ENCODE data around the gene AHNAK2. TPM values are rescaled to one million over a fixed set of nuclear protein-coding genes. Genes with fewer than 3 reads are reported as not detected.

AHNAK2 gene
- total and polyA plus RNA-seq, 2 donors (not counting 1 experiment from before 2014, with no cell fraction given) = not detected

GRCh38 chr14:104989236-104989950, 11.2 kb upstream of the AHNAK2 start:
- DNase-seq (no peak), ATAC-seq (ENCODE audit: low read depth) (no peak)
- no peak overlapping the region for H3K4me3 ChIP-seq (ENCODE audit: control extremely low read depth in 1 of 5, extremely low read depth in 1 of 5, insufficient read depth in 1 of 5, low read depth in 2 of 5, low read length in 4 of 5)
- H3K27ac Mint-ChIP-seq = no peak overlapping the region
- no peak overlapping the region for H3K9ac ChIP-seq (ENCODE audit: low read length)
- no peak for TF ChIP-seq CTCF (IDR thresholded peaks at IDR 0.05)
- TF ChIP-seq EZH2 (IDR thresholded peaks at IDR 0.05; ENCODE audit: borderline replicate concordance, insufficient read depth, low read depth, low read length, poor library complexity, severe bottlenecking) = no peak
- ChIA-PET POLR2A (no interaction called here), CTCF (interaction anchor here (0.8 to 1.4 kb wide), 2 partner anchors 13 to 52 kb away, joined by 3 to 4 read pairs; no protein-coding TSS in a partner anchor)
- no peak overlapping the region for H2AFZ ChIP-seq (ENCODE audit: insufficient read depth, low read depth, low read length, poor library complexity, severe bottlenecking)
- H3K27me3 ChIP-seq (replicated peaks in 1 of 4; ENCODE audit: control extremely low read depth in 1 of 4, control insufficient read depth in 3 of 4, insufficient read depth in 4 of 4, low read length in 3 of 4) = peaks cover 0 to 11% (median 5%) of the 10 kb centered on the region in 4 experiments
- 95% methylated on average over 12 of the region's 16 CpGs for WGBS (ENCODE audit: insufficient coverage)
- no peaks in the 10 kb centered on the region for H3K9me3 ChIP-seq (ENCODE audit: control extremely low read depth in 1 of 3, control insufficient read depth in 2 of 3, insufficient read depth in 1 of 3, low read length in 2 of 3)
- no peaks in the 10 kb centered on the region for H3K9me3 Mint-ChIP-seq (ENCODE audit: insufficient read depth)
- H3K4me1 Mint-ChIP-seq = peaks cover 6% of the 10 kb centered on the region
- H3K4me3 Mint-ChIP-seq = no peak overlapping the region
- no peaks in the 10 kb centered on the region for H3K79me2 ChIP-seq (ENCODE audit: control insufficient read depth, insufficient read depth, low read length)
- peaks cover 4% of the 10 kb centered on the region for H3K27me3 Mint-ChIP-seq
- no peaks in the 10 kb centered on the region for H4K20me1 ChIP-seq (ENCODE audit: control insufficient read depth, insufficient read depth, low read length, poor library complexity, severe bottlenecking)
- no peak overlapping the region for H3K4me2 ChIP-seq (replicated peaks; ENCODE audit: low read depth, low read length, poor library complexity, severe bottlenecking)
- no peak overlapping the region for H3K27ac ChIP-seq (ENCODE audit: low read length in 2 of 2)
- intact Hi-C loops (cut with micrococcal nuclease) = no loop called here
- H3K4me1 ChIP-seq (ENCODE audit: control insufficient read depth in 2 of 2, insufficient read depth in 2 of 2, low read length in 2 of 2) = peaks cover 7 to 13% of the 10 kb centered on the region in 2 donors
- no peaks in the 10 kb centered on the region for H3K36me3 ChIP-seq (replicated peaks in 1 of 2; ENCODE audit: control extremely low read depth in 1 of 2, control insufficient read depth in 1 of 2, extremely low read depth in 1 of 2, insufficient read depth in 2 of 2, low read length in 1 of 2)

GRCh38 chr14:104986487-104987164, 8.5 kb upstream of the AHNAK2 start:
- 77% methylated on average over 18 of the region's 19 CpGs for WGBS (ENCODE audit: insufficient coverage)
- H3K4me1 ChIP-seq (ENCODE audit: control insufficient read depth in 2 of 2, insufficient read depth in 2 of 2, low read length in 2 of 2) = peaks cover 7 to 13% of the 10 kb centered on the region in 2 donors
- H3K9me3 Mint-ChIP-seq (ENCODE audit: insufficient read depth) = no peaks in the 10 kb centered on the region
- H3K9ac ChIP-seq (ENCODE audit: low read length) = peak overlapping the region; percentile 69
- peaks cover 0 to 11% (median 5%) of the 10 kb centered on the region in 4 experiments for H3K27me3 ChIP-seq (replicated peaks in 1 of 4; ENCODE audit: control extremely low read depth in 1 of 4, control insufficient read depth in 3 of 4, insufficient read depth in 4 of 4, low read length in 3 of 4)
- no peaks in the 10 kb centered on the region for H3K9me3 ChIP-seq (ENCODE audit: control extremely low read depth in 1 of 3, control insufficient read depth in 2 of 3, insufficient read depth in 1 of 3, low read length in 2 of 3)
- H3K4me2 ChIP-seq (replicated peaks; ENCODE audit: low read depth, low read length, poor library complexity, severe bottlenecking) = peak overlapping the region; percentile 100
- peak overlapping the region; percentile 82 for H2AFZ ChIP-seq (ENCODE audit: insufficient read depth, low read depth, low read length, poor library complexity, severe bottlenecking)
- peak overlapping the region in 1 of 5 experiments; percentile 78 for H3K4me3 ChIP-seq (ENCODE audit: control extremely low read depth in 1 of 5, extremely low read depth in 1 of 5, insufficient read depth in 1 of 5, low read depth in 2 of 5, low read length in 4 of 5)
- H3K27ac ChIP-seq (ENCODE audit: low read length in 2 of 2) = peak overlapping the region in 1 of 2 donors; percentile 73
- POLR2A ChIA-PET = no interaction called here
- TF ChIP-seq CTCF (IDR thresholded peaks at IDR 0.05) (no peak), EZH2 (IDR thresholded peaks at IDR 0.05; ENCODE audit: borderline replicate concordance, insufficient read depth, low read depth, low read length, poor library complexity, severe bottlenecking) (no peak)
- no peaks in the 10 kb centered on the region for H3K79me2 ChIP-seq (ENCODE audit: control insufficient read depth, insufficient read depth, low read length)
- DNase-seq (peak; percentile 22), ATAC-seq (ENCODE audit: low read depth) (no peak)
- H3K27me3 Mint-ChIP-seq = peaks cover 4% of the 10 kb centered on the region
- CTCF ChIA-PET = interaction anchor here (1.1 kb wide), 1 partner anchor 10 kb away, joined by 3 read pairs; no protein-coding TSS in a partner anchor
- H3K4me3 Mint-ChIP-seq = peak overlapping the region; percentile 79
- peak overlapping the region; percentile 56 for H3K27ac Mint-ChIP-seq
- no peaks in the 10 kb centered on the region for H4K20me1 ChIP-seq (ENCODE audit: control insufficient read depth, insufficient read depth, low read length, poor library complexity, severe bottlenecking)
- intact Hi-C loops (cut with micrococcal nuclease) = no loop called here
- peaks cover 7% of the 10 kb centered on the region for H3K4me1 Mint-ChIP-seq
- H3K36me3 ChIP-seq (replicated peaks in 1 of 2; ENCODE audit: control extremely low read depth in 1 of 2, control insufficient read depth in 1 of 2, extremely low read depth in 1 of 2, insufficient read depth in 2 of 2, low read length in 1 of 2) = no peaks in the 10 kb centered on the region
